ENCODE data around the gene NFASC. TPM values are rescaled to one million over a fixed set of nuclear protein-coding genes. Genes with fewer than 3 reads are reported as not detected.

NFASC gene
- total RNA-seq, 1 experiment from 2014 or later: 1.6 TPM

DNA sequence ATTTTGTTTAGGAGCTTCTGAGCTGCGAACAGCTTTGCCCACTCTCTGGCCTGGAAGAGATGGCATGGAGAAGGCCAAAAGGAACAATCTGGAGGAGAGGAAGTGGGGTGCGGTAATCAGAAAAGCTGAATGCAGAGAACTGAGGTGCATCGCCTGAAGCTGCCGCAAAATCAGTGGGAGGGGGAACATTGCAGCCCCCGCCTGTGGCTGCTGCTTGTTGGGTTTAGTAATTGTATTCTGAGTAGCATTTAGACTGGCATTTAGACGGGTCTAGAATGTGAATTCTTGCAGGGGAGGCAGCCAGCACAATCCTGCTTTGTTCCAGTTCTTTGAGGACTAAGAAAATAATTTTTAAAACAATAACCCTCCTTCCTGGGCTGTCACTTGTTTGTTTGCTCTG is 25.4 kb downstream of the NFASC start:
- no peaks in the 10 kb centered on the region for H4K20me1 ChIP-seq (ENCODE audit: low read length)
- ATAC-seq: no peak
- no peaks in the 10 kb centered on the region for H3K4me1 ChIP-seq (ENCODE audit: insufficient read depth, low read length)
- no peaks in the 10 kb centered on the region for H3F3A ChIP-seq (ENCODE audit: low read length, unreplicated experiment)
- no peaks in the 10 kb centered on the region for H3K36me3 ChIP-seq (ENCODE audit: low read depth, low read length)
- H3K9me2 ChIP-seq (replicated peaks; ENCODE audit: low read length): no peaks in the 10 kb centered on the region
- POLR2A ChIA-PET (ENCODE audit: unreplicated experiment): no interaction called here
- no peak overlapping the region for H3K9ac ChIP-seq (ENCODE audit: low read length)
- no peak overlapping the region for H2AFZ ChIP-seq (ENCODE audit: low read length)
- no peak overlapping the region for H3K4me2 ChIP-seq (ENCODE audit: low read length)
- intact Hi-C loops (cut with micrococcal nuclease): no loop called here
- TF ChIP-seq, protein P1, sequence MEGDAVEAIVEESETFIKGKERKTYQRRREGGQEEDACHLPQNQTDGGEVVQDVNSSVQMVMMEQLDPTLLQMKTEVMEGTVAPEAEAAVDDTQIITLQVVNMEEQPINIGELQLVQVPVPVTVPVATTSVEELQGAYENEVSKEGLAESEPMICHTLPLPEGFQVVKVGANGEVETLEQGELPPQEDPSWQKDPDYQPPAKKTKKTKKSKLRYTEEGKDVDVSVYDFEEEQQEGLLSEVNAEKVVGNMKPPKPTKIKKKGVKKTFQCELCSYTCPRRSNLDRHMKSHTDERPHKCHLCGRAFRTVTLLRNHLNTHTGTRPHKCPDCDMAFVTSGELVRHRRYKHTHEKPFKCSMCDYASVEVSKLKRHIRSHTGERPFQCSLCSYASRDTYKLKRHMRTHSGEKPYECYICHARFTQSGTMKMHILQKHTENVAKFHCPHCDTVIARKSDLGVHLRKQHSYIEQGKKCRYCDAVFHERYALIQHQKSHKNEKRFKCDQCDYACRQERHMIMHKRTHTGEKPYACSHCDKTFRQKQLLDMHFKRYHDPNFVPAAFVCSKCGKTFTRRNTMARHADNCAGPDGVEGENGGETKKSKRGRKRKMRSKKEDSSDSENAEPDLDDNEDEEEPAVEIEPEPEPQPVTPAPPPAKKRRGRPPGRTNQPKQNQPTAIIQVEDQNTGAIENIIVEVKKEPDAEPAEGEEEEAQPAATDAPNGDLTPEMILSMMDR (conservative IDR thresholded peaks at IDR 0.05; ENCODE audit: low read depth, low read length): no peak
- TF ChIP-seq EZH2phosphoT487 (IDR thresholded peaks at IDR 0.05; ENCODE audit: borderline replicate concordance, low read length): no peak
- no TSS peak for BruUV-seq (replicated peaks)
- H3K27ac ChIP-seq (ENCODE audit: low read length): no peak overlapping the region
- no peaks in the 10 kb centered on the region for H3K9me3 ChIP-seq (ENCODE audit: low read length)
- H3K27me3 ChIP-seq (ENCODE audit: low read length): peaks cover 88% of the 10 kb centered on the region
- CTCF ChIA-PET: no interaction called here
- no peaks in the 10 kb centered on the region for H3K79me2 ChIP-seq (ENCODE audit: low read length)
- no peak for DNase-seq
- H3K4me3 ChIP-seq (ENCODE audit: low read length): no peak overlapping the region

DNA sequence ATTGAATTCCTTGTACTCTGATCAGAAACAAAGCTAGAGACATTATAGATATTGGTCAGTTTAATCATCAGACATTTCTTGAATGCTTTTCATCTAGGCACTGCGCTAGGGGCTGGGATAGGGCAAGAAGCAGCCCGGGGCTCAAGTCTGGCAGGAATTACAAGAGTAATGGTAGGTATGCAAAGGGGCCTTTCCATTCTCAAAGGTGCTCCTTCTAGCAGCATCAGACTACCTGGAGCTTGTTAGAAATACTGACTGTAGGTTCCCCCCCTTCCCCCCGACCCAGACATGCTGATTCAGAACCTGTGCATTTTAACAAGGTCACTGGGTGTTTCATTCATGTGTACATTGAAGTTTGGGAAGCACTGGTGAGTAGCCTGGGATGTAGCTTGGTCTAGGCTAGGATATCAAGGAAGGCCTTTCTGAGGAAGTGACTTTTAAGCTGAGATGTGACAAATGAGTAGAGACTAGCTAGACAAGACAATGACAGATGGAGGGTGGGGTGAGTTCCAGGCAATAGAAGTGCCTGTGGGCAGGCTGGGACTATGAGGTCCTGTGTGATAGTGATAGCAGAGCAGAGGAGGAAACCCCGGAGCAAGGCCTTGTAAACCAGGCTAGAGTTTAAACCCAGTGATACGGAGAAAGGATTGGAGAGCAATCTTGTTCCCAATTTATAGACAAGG is 26.3 kb downstream of the NFASC start:
- ChIA-PET CTCF (no interaction called here), POLR2A (ENCODE audit: unreplicated experiment) (no interaction called here)

DNA sequence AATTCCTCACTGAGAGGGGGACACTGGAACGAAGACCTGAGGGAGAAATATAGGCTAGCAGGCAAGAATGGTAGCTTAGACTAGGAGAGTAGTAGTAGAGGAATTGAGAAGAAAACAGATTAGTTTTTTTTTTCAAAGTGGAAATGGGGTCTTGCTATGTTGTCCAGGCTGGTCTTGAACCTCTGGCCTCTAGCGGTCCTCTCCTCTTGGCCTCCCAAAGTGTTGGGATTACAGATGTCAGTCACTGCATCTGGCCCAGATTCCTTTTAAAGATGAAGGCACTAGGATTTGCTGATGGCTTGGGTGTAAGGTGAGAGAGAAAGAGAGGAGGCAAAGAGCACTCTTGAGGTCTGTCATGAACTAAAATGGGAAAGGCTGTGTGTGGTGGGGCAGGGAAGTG is 30.1 kb downstream of the NFASC start:
- Histone ChIP-seq H3K9me2 (replicated peaks; ENCODE audit: low read length) (no peaks in the 10 kb centered on the region), H3K4me1 (ENCODE audit: insufficient read depth, low read length) (no peaks in the 10 kb centered on the region), H3K4me3 (ENCODE audit: low read length) (no peak overlapping the region), H3K9me3 (ENCODE audit: low read length) (no peaks in the 10 kb centered on the region), H3K27ac (ENCODE audit: low read length) (no peak overlapping the region), H3K36me3 (ENCODE audit: low read depth, low read length) (no peaks in the 10 kb centered on the region), H3K4me2 (ENCODE audit: low read length) (no peak overlapping the region), H3F3A (ENCODE audit: low read length, unreplicated experiment) (no peaks in the 10 kb centered on the region), H3K9ac (ENCODE audit: low read length) (no peak overlapping the region), H3K79me2 (ENCODE audit: low read length) (no peaks in the 10 kb centered on the region), H2AFZ (ENCODE audit: low read length) (no peak overlapping the region), H4K20me1 (ENCODE audit: low read length) (no peaks in the 10 kb centered on the region), H3K27me3 (ENCODE audit: low read length) (peaks cover 90% of the 10 kb centered on the region)
- ATAC-seq (no peak), DNase-seq (no peak)
- ChIA-PET POLR2A (ENCODE audit: unreplicated experiment) (no interaction called here), CTCF (no interaction called here)
- intact Hi-C loops (cut with micrococcal nuclease): no loop called here
- TF ChIP-seq EZH2phosphoT487 (IDR thresholded peaks at IDR 0.05; ENCODE audit: borderline replicate concordance, low read length) (no peak), EZH2 (IDR thresholded peaks at IDR 0.05; ENCODE audit: low read length, unreplicated experiment) (no peak)
- TF ChIP-seq, protein P1 (conservative IDR thresholded peaks at IDR 0.05; ENCODE audit: low read depth, low read length): no peak
- BruUV-seq (replicated peaks): no TSS peak

More for the DNA sequence above, 26.3 kb downstream of the NFASC start:
- H3K27ac ChIP-seq (ENCODE audit: low read length): no peak overlapping the region
- intact Hi-C loops (cut with micrococcal nuclease): no loop called here
- no peaks in the 10 kb centered on the region for H3K79me2 ChIP-seq (ENCODE audit: low read length)
- no peak overlapping the region for H3K9ac ChIP-seq (ENCODE audit: low read length)
- H3K4me2 ChIP-seq (ENCODE audit: low read length): no peak overlapping the region
- no peaks in the 10 kb centered on the region for H3F3A ChIP-seq (ENCODE audit: low read length, unreplicated experiment)
- no peaks in the 10 kb centered on the region for H3K36me3 ChIP-seq (ENCODE audit: low read depth, low read length)
- no peaks in the 10 kb centered on the region for H4K20me1 ChIP-seq (ENCODE audit: low read length)
- ATAC-seq: no peak
- H2AFZ ChIP-seq (ENCODE audit: low read length): no peak overlapping the region
- H3K4me1 ChIP-seq (ENCODE audit: insufficient read depth, low read length): no peaks in the 10 kb centered on the region
- peak; percentile 14 for DNase-seq
- H3K9me2 ChIP-seq (replicated peaks; ENCODE audit: low read length): no peaks in the 10 kb centered on the region
- no peak overlapping the region for H3K4me3 ChIP-seq (ENCODE audit: low read length)
- no peak for TF ChIP-seq EZH2phosphoT487 (IDR thresholded peaks at IDR 0.05; ENCODE audit: borderline replicate concordance, low read length)
- TF ChIP-seq, protein P1 (conservative IDR thresholded peaks at IDR 0.05; ENCODE audit: low read depth, low read length): no peak
- TF ChIP-seq EZH2 (IDR thresholded peaks at IDR 0.05; ENCODE audit: low read length, unreplicated experiment): no peak
- peaks cover 87% of the 10 kb centered on the region for H3K27me3 ChIP-seq (ENCODE audit: low read length)
- no TSS peak for BruUV-seq (replicated peaks)
- H3K9me3 ChIP-seq (ENCODE audit: low read length): no peaks in the 10 kb centered on the region
